K562 (cell line): Measurements from ENCODE around the gene KHSRP. TPM values are rescaled to one million over a fixed set of nuclear protein-coding genes. Genes with fewer than 3 reads are reported as not detected.

Source experiments
- FOXJ2 ChIP-seq: fragments of 200-800 bp; sonication (Bioruptor generic); IDR thresholded peaks from 2 replicates; pipeline ENCODE4 v1.6.1; 2016; ENCODE audit warnings: missing genetic modification characterization, missing compliant biosample characterization
- HOXB6 ChIP-seq: fragments of 250-450 bp; sonication (Bioruptor Pico); IDR thresholded peaks from 2 replicates; pipeline ENCODE4 v1.5.1; 2022; ENCODE audit warnings: mild to moderate bottlenecking, borderline replicate concordance
- MECOM ChIP-seq: fragments of 250-450 bp; sonication (Bioruptor Pico); IDR thresholded peaks from 2 replicates; pipeline ENCODE4 v1.8.0; 2022; ENCODE audit warnings: inconsistent platforms
- NR0B1 ChIP-seq: fragments of 450-650 bp; IDR thresholded peaks from one replicate; pipeline ENCODE4 v1.6.1; 2018; ENCODE audit warnings: mild to moderate bottlenecking, moderate library complexity; ENCODE audit not compliant: partially characterized antibody
- ZBTB40 ChIP-seq, 2 experiments: fragments of 450-650 bp in 1 of 2; sonication (generic) in 1 of 2; formaldehyde crosslinking in 1 of 2; IDR thresholded peaks; 2 replicates each; pipeline versions ENCODE4 v1.7.1 to v1.9.0; 2016 to 2022; ENCODE audit warnings: inconsistent platforms in 1 of 2, mild to moderate bottlenecking in 1 of 2, missing genetic modification reagents in 1 of 2
- ZMIZ1 ChIP-seq, 2 experiments: fragments of 150-350 bp in 1 of 2; IDR thresholded peaks; 2 replicates each; pipeline ENCODE4 v1.6.1; 2012 to 2016; ENCODE audit warnings: low read depth in 2 of 2, low read length in 2 of 2, mild to moderate bottlenecking in 1 of 2, moderate library complexity in 1 of 2
- ZNF586 ChIP-seq: fragments of 450-650 bp; formaldehyde crosslinking; conservative IDR thresholded peaks from 2 replicates; pipeline ENCODE4 v1.4.0; 2020; ENCODE audit warnings: mild to moderate bottlenecking, moderate library complexity
- ZNF655 ChIP-seq: fragments of 250-450 bp; sonication (Bioruptor Pico); IDR thresholded peaks from 2 replicates; pipeline ENCODE4 v1.5.0; 2021
- ZNF76 ChIP-seq: fragments of 250-450 bp; sonication (Bioruptor Pico); IDR thresholded peaks from 2 replicates; pipeline ENCODE4 v1.4.0; 2020; ENCODE audit warnings: mild to moderate bottlenecking, moderate library complexity, borderline replicate concordance
- ZZZ3 ChIP-seq: fragments of 450-650 bp; IDR thresholded peaks from 2 replicates; pipeline ENCODE4 v1.6.1; 2016; ENCODE audit warnings: antibody characterized with exemption, mild to moderate bottlenecking, moderate library complexity
- polyA plus RNA-seq, 8 experiments: library from polyadenylated mRNA; depleted of rRNA in 4 of 8; stranded (reverse) in 5 of 8; unstranded in 3 of 8; fragments of >200 nt; fragmentation: Nextera tagmentation in 2 of 8; fragmentation: Illumina TruSeq in 1 of 8; extraction: Ambion mirVana in 2 of 8; extraction: Trizol in 1 of 8; gene quantifications; 2 replicates each; pipeline versions ENCODE4 v1.2.1 to v1.2.3, GENCODE V29; 2011 to 2014; ENCODE audit warnings: inconsistent platforms in 1 of 8, missing spikeins in 1 of 8
- total RNA-seq, 7 experiments: library from RNA; depleted of rRNA in 6 of 7; stranded (reverse); fragments of >200 nt in 6 of 7; fragmentation: Illumina TruSeq in 2 of 7; extraction: Trizol in 2 of 7; gene quantifications; 2 replicates each; pipeline versions ENCODE4 v1.2.1 to v1.2.3, GENCODE V29; 2011 to 2021; ENCODE audit warnings: low replicate concordance in 1 of 7

Gene KHSRP
- total and polyA plus RNA-seq, 9 of the 15 experiments (the other 6 are each of a cell fraction or from before 2014, with no cell fraction given), result 4.2 to 564 (median 139) TPM

GRCh38 chr19:6373096-6373812 lies 51.4 kb downstream of the KHSRP start (continued):
- TF ChIP-seq ZBTB40 (IDR thresholded peaks at IDR 0.05) (no peak), ZBTB40 (CRISPR knock-in tag; IDR thresholded peaks at IDR 0.05) (no peak), ZNF586 (CRISPR knock-in tag) (no peak), MECOM (CRISPR knock-in tag) (no peak), HOXB6 (CRISPR knock-in tag) (no peak), ZNF76 (CRISPR knock-in tag) (no peak), FOXJ2 (tag) (no peak), NR0B1 (no peak), ZZZ3 (no peak), ZMIZ1 (IDR thresholded peaks at IDR 0.05; ENCODE audit: low read depth in 2 of 2, low read length in 2 of 2) (no peak), ZNF655 (CRISPR knock-in tag) (no peak)
